ENCODE measurements around the gene MBD3L2.
"Not testable (repeated sequence)": the region's sequence is repeated elsewhere in the genome, so short reads cannot be mapped to it uniquely, and the experiment has no call there.

MBD3L2 gene

DNA sequence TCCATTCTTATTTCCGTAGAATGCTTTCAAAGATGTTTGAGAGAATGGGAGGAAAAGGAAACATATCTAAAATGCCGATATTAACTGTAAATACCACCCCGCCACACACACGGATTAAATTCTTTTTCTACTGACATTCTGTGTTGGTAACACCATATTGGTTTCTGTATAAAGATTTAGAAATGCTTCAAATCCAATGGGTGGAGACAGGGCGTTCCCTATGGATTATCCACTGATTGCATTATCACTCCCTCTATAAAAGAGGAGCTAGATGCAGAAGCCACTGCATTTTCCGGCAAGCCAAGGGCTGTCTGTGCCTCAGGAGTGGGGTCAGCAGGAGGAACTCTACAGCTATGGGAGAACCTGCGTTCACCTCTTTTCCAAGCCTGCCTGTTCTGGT, at the start of gene MBD3L2:
MBD3L2 (plus strand) TSS at position 301 of the 400 bp plus-strand sequence; CDS start at position 354, 53 bp downstream.
- H3K4me1 Mint-ChIP-seq (ENCODE audit: low read depth); H3K27me3 Mint-ChIP-seq; H3K27ac Mint-ChIP-seq; H3K9me3 Mint-ChIP-seq (ENCODE audit: low read depth); H3K4me3 Mint-ChIP-seq; H3K36me3 Mint-ChIP-seq: not testable (repeated sequence)

DNA sequence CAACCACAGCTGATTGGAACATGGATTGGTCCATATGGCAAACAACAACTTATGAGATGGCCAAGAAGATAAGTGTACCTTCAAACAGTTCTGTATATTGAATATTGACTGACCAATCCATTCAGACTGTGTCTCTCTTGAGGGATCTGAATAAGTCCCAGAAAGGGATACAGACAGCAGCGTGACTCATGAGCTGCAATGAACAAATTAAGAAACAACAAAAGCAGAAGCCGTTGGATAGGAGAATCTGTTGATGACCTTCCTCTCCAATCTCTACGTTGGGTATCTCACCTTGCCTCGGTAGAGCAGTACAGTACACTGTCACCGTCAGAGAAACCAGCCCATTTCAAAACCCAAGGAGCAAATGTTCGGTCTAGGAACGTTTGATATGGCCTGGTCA, 49.2 kb upstream of the MBD3L2 start:
- no peak overlapping the region for H3K27ac Mint-ChIP-seq

DNA sequence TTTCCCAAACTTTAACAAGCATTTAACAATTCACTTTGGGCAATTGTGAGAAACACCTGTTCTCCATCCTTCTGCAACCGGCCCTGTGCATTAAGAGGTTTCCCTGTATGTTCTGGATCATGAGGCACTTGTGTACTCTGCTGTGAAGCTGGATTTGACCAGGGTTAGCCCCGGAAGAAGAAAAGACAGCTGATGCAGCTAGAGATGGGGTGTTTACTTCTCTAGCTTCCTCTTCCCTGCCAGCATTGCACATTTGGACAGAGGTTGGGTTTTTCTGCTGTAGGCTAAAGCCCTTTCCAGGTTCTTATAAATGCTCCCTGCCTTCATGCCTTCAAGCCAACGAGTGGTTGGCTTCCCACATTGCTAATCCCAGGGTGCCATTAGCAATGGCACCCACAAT, 48.8 kb upstream of the MBD3L2 start:
- Mint-ChIP-seq H3K4me3 (no peak overlapping the region), H3K4me1 (ENCODE audit: low read depth) (peaks cover 9% of the 10 kb centered on the region), H3K36me3 (no peaks in the 10 kb centered on the region), H3K27me3 (no peaks in the 10 kb centered on the region), H3K27ac (no peak overlapping the region), H3K9me3 (ENCODE audit: low read depth) (peaks cover under 1% of the 10 kb centered on the region)

More for the DNA sequence above, 49.2 kb upstream of the MBD3L2 start:
- Mint-ChIP-seq H3K4me1 (ENCODE audit: low read depth) (peaks cover 9% of the 10 kb centered on the region), H3K36me3 (no peaks in the 10 kb centered on the region), H3K27me3 (no peaks in the 10 kb centered on the region), H3K4me3 (no peak overlapping the region), H3K9me3 (ENCODE audit: low read depth) (peaks cover 5% of the 10 kb centered on the region)

DNA sequence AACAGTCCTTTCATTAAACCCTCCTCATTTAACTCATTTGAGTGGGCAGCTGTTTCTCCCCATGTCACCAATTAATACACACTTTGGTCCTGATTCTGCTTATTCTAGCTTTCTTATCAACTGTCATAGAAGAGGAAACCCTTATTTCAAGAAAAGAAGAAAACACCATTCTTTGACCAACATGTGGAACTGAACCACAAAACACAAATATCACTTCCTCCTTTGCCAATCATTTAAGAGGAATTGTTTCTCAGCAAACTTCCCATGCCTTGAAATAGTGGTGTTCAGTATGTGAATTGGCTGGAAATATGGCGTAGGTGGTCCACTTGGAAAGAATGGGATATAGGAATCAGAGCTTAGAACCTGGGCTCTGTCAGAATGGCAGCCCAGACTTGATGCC, 48.3 kb upstream of the MBD3L2 start:
- Mint-ChIP-seq H3K27ac (no peak overlapping the region), H3K36me3 (no peaks in the 10 kb centered on the region), H3K27me3 (no peaks in the 10 kb centered on the region), H3K4me1 (ENCODE audit: low read depth) (peaks cover 9% of the 10 kb centered on the region), H3K4me3 (no peak overlapping the region), H3K9me3 (ENCODE audit: low read depth) (no peaks in the 10 kb centered on the region)

DNA sequence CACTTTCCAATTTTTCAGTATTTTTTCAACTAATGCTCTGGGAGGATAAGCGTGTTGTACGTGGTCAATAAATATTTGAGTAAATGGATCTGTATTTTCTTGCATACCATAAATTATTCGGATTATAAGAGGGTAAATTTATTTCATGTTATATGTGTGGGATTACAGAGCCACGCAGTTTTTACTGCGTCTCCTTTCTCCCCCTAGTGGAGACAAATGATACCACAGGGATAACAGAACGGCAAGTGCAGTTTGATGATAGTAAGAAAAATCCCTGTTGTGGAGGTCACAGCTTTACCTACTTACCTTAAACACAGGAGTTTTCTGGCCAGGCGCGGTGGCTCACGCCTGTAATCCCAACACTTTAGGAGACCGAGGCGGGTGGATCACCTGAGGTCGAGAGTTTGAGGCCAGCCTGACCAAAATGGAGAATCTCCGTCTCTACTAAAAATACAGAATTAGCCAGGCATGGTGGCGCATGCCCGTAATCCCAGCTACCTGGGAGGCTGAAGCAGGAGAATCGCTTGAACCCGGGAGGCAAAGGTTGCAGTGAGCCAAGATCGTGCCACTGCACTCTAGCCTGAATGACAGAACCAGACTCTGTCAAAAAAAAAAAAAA, 44.7 kb upstream of the MBD3L2 start:
- no peak overlapping the region for H3K27ac Mint-ChIP-seq
- no peaks in the 10 kb centered on the region for H3K36me3 Mint-ChIP-seq
- H3K9me3 Mint-ChIP-seq (ENCODE audit: low read depth), result no peaks in the 10 kb centered on the region
- H3K27me3 Mint-ChIP-seq, result no peaks in the 10 kb centered on the region
- H3K4me1 Mint-ChIP-seq (ENCODE audit: low read depth), result peaks cover 27% of the 10 kb centered on the region
- no peak overlapping the region for H3K4me3 Mint-ChIP-seq

DNA sequence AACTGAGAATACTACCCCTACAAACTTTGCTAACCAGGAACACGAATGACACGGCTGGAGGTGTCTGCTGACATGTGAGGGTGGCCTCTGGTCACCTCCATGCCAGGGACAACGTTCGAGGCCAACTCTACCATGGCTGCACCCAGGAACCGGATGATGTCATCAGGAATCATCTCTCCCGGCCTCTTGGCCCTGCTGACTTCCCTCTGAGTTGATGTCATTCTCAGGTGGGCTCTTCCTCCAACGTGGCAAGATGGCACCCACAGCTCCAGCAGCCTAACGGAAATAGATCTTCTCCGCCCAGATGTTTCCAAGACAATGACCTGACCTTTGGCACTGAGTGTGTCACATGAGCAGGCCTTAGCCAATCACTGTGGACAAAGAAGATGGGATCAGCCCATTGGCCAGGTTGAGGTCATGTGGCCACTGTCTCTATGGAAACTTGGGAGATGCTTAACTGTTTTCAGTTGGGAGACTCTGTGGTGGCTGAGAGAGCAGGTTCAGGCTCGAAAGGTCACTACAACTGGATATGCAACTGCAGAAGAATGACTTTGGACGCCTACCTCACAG, 42.9 kb upstream of the MBD3L2 start:
- no peaks in the 10 kb centered on the region for H3K36me3 Mint-ChIP-seq
- H3K27me3 Mint-ChIP-seq, result no peaks in the 10 kb centered on the region
- no peaks in the 10 kb centered on the region for H3K9me3 Mint-ChIP-seq (ENCODE audit: low read depth)
- no peak overlapping the region for H3K4me3 Mint-ChIP-seq
- H3K27ac Mint-ChIP-seq, result no peak overlapping the region
- peaks cover 40% of the 10 kb centered on the region for H3K4me1 Mint-ChIP-seq (ENCODE audit: low read depth)

DNA sequence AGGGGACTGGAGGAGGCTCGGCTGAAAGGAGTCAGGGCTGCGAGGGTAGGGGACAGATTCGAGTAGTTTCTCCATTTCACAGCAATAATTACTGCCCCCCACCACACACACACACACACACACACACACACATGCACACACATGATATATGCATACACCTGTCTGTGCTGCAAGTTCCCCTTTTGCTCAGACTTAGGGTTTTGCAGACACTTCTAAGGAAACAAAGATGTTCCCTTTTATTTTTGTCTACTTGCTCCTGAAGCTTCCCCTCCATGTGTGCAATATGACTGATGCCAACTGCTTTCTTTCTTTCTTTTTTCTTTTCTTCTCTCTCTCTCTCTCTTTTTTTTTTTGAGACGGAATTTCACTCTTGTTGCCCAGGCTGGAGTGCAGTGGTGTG, 41.3 kb upstream of the MBD3L2 start:
- Mint-ChIP-seq H3K4me3 (no peak overlapping the region), H3K9me3 (ENCODE audit: low read depth) (no peaks in the 10 kb centered on the region), H3K36me3 (no peaks in the 10 kb centered on the region), H3K4me1 (ENCODE audit: low read depth) (peaks cover 44% of the 10 kb centered on the region), H3K27ac (no peak overlapping the region), H3K27me3 (no peaks in the 10 kb centered on the region)

DNA sequence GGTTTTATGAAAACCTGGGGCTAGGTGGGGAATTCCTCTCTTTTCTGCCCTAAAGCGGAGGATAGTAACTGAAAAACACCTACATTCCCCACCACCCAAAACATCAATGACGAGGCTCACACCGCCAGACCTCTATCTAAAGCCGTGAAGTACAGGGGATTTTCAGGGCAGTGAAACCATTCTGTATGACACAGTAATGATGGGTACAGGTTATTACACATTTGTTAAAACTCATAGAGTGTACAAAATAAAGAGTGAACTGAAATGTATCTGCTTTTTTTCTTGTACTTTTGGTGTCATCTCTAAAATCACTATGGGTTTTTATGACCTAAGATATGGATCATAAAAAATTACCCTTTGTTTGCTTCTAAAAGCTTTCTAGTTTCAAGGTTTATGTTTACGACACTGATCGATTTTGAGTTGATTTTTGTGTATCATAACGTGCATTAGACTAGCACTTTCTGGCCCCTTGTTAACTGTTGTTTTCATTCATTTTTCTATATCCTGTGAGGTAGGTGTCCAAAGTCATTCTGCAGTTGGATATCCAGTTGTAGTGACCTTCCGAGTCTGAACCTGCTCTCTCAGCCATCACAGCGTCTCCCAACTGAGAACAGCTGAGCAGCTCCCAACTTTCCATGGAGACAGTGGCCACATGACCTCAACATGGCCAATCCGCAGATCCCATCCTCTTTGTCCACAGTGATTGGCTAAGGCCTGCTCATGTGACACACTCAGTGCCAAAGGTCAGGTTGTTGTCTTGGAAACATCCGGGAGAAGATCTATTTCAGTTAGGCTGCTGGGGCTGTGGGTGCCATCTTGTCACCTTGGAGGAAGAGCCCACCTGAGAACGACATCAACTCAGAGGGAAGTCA, 38.2 kb upstream of the MBD3L2 start:
- Mint-ChIP-seq H3K27ac (peak overlapping the region; percentile 85), H3K4me3 (peak overlapping the region; percentile 69), H3K27me3 (no peaks in the 10 kb centered on the region), H3K36me3 (peaks cover 5% of the 10 kb centered on the region), H3K9me3 (ENCODE audit: low read depth) (no peaks in the 10 kb centered on the region), H3K4me1 (ENCODE audit: low read depth) (peaks cover 55% of the 10 kb centered on the region)

DNA sequence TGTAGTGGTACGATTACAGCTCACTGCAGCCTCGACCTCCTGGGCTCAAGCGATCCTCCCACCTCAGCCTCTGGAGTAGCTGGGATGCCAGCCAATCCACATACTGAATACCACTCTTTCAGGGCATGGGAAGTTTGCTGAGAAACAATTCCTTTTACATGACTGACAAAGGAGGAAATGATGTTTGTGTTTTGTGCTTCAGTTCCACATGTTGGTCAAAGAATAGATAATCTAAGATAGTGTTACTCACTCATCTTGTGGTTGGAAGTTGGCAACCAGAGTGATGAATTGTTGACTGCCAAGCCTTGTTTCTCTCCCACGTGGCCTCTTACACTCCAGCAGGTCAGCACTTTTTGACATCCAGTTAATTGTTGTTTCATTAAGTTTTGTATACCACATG, 35.4 kb upstream of the MBD3L2 start:
- Mint-ChIP-seq H3K4me3 (peak overlapping the region; percentile 32), H3K9me3 (ENCODE audit: low read depth) (no peaks in the 10 kb centered on the region), H3K27me3 (no peaks in the 10 kb centered on the region), H3K36me3 (peaks cover 5% of the 10 kb centered on the region), H3K27ac (peak overlapping the region; percentile 70), H3K4me1 (ENCODE audit: low read depth) (peaks cover 35% of the 10 kb centered on the region)

DNA sequence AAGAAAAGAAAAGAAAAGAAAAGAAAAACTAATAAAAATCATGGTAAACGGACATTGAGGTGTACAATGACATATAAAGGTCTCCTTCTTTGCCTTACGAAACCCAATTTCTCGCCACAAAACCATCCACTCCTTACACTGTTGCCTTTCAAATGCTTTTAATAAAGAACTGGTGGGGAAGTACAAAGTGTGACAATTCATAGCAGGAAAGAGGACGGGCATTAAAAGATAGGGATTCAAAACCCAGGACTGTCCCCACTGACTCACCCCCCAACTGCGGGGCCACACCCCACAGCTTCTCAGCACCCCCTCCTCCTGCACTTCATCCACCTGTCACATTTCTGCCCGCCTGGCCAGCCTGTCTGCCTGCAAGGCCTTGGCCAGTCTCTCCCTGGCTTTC, 30.3 kb upstream of the MBD3L2 start:
- peaks cover 5% of the 10 kb centered on the region for H3K4me1 Mint-ChIP-seq (ENCODE audit: low read depth)
- H3K36me3 Mint-ChIP-seq, result peaks cover 1% of the 10 kb centered on the region
- no peak overlapping the region for H3K4me3 Mint-ChIP-seq
- no peak overlapping the region for H3K27ac Mint-ChIP-seq
- no peaks in the 10 kb centered on the region for H3K27me3 Mint-ChIP-seq
- H3K9me3 Mint-ChIP-seq (ENCODE audit: low read depth), result no peaks in the 10 kb centered on the region

DNA sequence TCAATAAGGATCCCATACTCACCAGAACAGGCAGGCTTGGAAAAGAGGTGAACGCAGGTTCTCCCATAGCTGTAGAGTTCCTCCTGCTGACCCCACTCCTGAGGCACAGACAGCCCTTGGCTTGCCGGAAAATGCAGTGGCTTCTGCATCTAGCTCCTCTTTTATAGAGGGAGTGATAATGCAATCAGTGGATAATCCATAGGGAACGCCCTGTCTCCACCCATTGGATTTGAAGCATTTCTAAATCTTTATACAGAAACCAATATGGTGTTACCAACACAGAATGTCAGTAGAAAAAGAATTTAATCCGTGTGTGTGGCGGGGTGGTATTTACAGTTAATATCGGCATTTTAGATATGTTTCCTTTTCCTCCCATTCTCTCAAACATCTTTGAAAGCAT, 27.8 kb upstream of the MBD3L2 start, which contains the start of gene MBD3L2B:
MBD3L2B (minus strand) TSS at position 101 of the 400 bp plus-strand sequence; CDS start at position 67, 34 bp downstream.
- not testable (repeated sequence) for H3K9me3 Mint-ChIP-seq (ENCODE audit: low read depth); H3K4me3 Mint-ChIP-seq; H3K27me3 Mint-ChIP-seq; H3K27ac Mint-ChIP-seq; H3K4me1 Mint-ChIP-seq (ENCODE audit: low read depth); H3K36me3 Mint-ChIP-seq

DNA sequence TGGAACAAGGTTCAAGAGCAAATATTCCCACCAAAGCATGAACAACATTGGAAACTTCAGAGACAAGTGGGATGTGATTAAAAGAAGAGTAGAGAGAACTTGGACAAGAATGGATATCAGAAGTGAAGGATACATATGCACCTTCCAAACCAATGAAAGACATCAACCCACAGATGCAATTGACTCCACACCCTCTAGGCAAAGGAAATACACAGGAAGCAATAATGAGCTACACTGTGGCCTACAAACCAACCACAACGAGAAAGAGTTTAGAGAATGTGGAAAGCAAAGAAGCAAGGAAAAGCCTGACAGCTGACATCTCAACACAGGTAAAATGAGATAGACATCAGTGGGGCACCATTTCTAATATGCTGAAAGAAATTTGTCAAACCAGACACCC, 20.3 kb upstream of the MBD3L2 start:
- not testable (repeated sequence) for H3K27ac Mint-ChIP-seq; H3K27me3 Mint-ChIP-seq; H3K4me1 Mint-ChIP-seq (ENCODE audit: low read depth); H3K9me3 Mint-ChIP-seq (ENCODE audit: low read depth); H3K4me3 Mint-ChIP-seq; H3K36me3 Mint-ChIP-seq

DNA sequence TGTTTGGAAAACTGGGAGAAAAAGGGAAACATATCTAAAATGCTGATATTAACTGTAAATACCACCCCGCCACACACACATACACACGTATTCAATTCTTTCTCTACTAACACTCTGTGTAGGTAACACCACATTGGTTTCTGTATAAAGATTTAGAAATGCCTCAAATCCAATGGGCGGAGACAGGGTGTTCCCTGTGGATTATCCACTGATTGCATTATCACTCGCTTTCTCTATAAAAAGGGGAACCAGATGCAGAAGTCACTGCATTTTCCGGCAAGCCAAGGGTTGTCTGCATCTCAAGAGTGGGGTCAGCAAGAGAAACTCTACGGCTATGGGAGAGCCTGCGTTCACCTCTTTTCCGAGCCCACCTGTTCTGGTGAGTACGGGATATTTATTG, 18.8 kb upstream of the MBD3L2 start, which contains the start of gene MBD3L5:
MBD3L5 (plus strand) TSS at position 301 of the 400 bp plus-strand sequence; CDS start at position 335, 34 bp downstream.
- H3K4me3 Mint-ChIP-seq; H3K4me1 Mint-ChIP-seq (ENCODE audit: low read depth); H3K27me3 Mint-ChIP-seq; H3K9me3 Mint-ChIP-seq (ENCODE audit: low read depth); H3K27ac Mint-ChIP-seq; H3K36me3 Mint-ChIP-seq: not testable (repeated sequence)

DNA sequence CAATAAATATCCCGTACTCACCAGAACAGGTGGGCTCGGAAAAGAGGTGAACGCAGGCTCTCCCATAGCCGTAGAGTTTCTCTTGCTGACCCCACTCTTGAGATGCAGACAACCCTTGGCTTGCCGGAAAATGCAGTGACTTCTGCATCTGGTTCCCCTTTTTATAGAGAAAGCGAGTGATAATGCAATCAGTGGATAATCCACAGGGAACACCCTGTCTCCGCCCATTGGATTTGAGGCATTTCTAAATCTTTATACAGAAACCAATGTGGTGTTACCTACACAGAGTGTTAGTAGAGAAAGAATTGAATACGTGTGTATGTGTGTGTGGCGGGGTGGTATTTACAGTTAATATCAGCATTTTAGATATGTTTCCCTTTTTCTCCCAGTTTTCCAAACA, 9.0 kb upstream of the MBD3L2 start, which contains the start of gene MBD3L4:
MBD3L4 (minus strand) TSS at position 101 of the 400 bp plus-strand sequence; CDS start at position 66, 35 bp downstream.
- not testable (repeated sequence) for H3K9me3 Mint-ChIP-seq (ENCODE audit: low read depth); H3K27me3 Mint-ChIP-seq; H3K4me3 Mint-ChIP-seq; H3K36me3 Mint-ChIP-seq; H3K4me1 Mint-ChIP-seq (ENCODE audit: low read depth); H3K27ac Mint-ChIP-seq

DNA sequence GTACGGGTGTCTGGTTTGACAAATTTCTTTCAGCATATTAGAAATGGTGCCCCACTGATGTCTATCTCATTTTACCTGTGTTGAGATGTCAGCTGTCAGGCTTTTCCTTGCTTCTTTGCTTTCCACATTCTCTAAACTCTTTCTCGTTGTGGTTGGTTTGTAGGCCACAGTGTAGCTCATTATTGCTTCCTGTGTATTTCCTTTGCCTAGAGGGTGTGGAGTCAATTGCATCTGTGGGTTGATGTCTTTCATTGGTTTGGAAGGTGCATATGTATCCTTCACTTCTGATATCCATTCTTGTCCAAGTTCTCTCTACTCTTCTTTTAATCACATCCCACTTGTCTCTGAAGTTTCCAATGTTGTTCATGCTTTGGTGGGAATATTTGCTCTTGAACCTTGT, 7.6 kb upstream of the MBD3L2 start:
- not testable (repeated sequence) for H3K9me3 Mint-ChIP-seq (ENCODE audit: low read depth); H3K27me3 Mint-ChIP-seq; H3K4me3 Mint-ChIP-seq; H3K27ac Mint-ChIP-seq; H3K36me3 Mint-ChIP-seq; H3K4me1 Mint-ChIP-seq (ENCODE audit: low read depth)

All from activated naive CD8-positive, alpha-beta T cell (primary cell).